Thyroid gland (tissue), 4 donors: ENCODE data around the gene HDAC5.

ENCODE experiments used
- POLR2A ChIP-seq, 2 donors: fragments of 450-650 bp; IDR thresholded peaks; one replicate each; pipeline ENCODE4 v1.6.1; 2017; ENCODE audit warnings: antibody characterized with exemption in 2 of 2, mild to moderate bottlenecking in 2 of 2, moderate library complexity in 1 of 2
- TF ChIP-seq, protein P1 (sequence below), 6 experiments: fragments of 200-600 bp in 3 of 6; fragments of 450-650 bp in 3 of 6; sonication (generic) in 3 of 6; IDR thresholded peaks; one replicate each; pipeline ENCODE4 v1.5.1; 2016 to 2019; ENCODE audit warnings: antibody characterized with exemption in 6 of 6, mild to moderate bottlenecking in 2 of 6, inconsistent platforms in 1 of 6, moderate library complexity in 1 of 6

DNA sequence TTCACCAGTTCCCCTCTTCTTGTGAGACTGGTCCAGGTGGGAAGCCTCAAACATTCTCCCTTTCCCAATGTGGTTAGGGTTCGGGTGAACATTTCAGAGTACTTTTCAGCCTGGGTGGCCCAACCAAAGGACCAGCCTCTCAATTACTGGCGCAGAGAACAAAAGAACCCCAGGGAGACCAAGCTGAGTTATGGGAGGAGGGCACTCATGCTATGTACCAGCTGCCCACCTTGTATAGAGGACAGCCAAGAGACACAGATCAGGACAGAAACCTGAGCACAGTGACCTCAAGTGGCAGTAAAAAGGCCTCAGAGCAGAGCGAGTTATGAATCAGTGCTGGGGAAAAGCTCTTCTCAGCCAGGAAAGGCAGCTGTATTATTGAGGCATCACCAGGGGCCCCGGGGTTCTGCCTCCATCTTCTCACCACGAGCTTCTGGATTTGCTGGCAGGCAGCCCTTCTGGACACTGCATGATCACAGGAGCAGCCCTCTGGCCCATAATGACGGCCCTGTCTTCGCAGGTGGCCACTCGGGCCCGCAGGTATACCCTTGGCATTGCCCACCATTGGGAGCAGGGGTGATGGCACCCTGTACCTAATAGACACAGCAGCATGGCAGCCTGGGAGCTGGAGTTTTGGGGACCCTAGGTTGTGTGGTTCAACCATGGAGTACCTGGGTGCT, 49.1 kb downstream of the HDAC5 start:
- TF ChIP-seq, protein P1, sequence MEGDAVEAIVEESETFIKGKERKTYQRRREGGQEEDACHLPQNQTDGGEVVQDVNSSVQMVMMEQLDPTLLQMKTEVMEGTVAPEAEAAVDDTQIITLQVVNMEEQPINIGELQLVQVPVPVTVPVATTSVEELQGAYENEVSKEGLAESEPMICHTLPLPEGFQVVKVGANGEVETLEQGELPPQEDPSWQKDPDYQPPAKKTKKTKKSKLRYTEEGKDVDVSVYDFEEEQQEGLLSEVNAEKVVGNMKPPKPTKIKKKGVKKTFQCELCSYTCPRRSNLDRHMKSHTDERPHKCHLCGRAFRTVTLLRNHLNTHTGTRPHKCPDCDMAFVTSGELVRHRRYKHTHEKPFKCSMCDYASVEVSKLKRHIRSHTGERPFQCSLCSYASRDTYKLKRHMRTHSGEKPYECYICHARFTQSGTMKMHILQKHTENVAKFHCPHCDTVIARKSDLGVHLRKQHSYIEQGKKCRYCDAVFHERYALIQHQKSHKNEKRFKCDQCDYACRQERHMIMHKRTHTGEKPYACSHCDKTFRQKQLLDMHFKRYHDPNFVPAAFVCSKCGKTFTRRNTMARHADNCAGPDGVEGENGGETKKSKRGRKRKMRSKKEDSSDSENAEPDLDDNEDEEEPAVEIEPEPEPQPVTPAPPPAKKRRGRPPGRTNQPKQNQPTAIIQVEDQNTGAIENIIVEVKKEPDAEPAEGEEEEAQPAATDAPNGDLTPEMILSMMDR (IDR thresholded peaks at IDR 0.05), result no peak
- TF ChIP-seq POLR2A (IDR thresholded peaks at IDR 0.05), result no peak
